NT2/D1 (cell line): ENCODE results near the gene CFAP43.

Experiments used
- SUZ12 ChIP-seq: IDR thresholded peaks from 2 replicates; pipeline ENCODE4 v1.6.1; 2011; ENCODE audit not compliant: insufficient read length, insufficient read depth; ENCODE audit errors: extremely low read depth
- YY1 ChIP-seq: IDR thresholded peaks from 2 replicates; pipeline ENCODE4 v1.6.1; 2011; ENCODE audit not compliant: insufficient read length, insufficient read depth
- ZNF274 ChIP-seq: IDR thresholded peaks from 2 replicates; pipeline ENCODE4 v1.6.1; 2011; ENCODE audit warnings: mild to moderate bottlenecking, low read depth, low read length

GRCh38 chr10:104193787-104194186, 38.4 kb downstream of the CFAP43 start:
- TF ChIP-seq YY1 (no peak), ZNF274 (no peak), SUZ12 (no peak)
